GM19193 (cell line): Measurements from ENCODE around the gene GMEB2.

Experiments
- POLR2A ChIP-seq: IDR thresholded peaks from 4 replicates; pipeline ENCODE4 v1.6.1; 2011; ENCODE audit not compliant: insufficient read depth, insufficient read length; ENCODE audit errors: extremely low read depth

The GMEB2 gene

GRCh38 chr20:63602321-63602720 lies 24.6 kb downstream of the GMEB2 start:
- TF ChIP-seq POLR2A: no peak

DNA sequence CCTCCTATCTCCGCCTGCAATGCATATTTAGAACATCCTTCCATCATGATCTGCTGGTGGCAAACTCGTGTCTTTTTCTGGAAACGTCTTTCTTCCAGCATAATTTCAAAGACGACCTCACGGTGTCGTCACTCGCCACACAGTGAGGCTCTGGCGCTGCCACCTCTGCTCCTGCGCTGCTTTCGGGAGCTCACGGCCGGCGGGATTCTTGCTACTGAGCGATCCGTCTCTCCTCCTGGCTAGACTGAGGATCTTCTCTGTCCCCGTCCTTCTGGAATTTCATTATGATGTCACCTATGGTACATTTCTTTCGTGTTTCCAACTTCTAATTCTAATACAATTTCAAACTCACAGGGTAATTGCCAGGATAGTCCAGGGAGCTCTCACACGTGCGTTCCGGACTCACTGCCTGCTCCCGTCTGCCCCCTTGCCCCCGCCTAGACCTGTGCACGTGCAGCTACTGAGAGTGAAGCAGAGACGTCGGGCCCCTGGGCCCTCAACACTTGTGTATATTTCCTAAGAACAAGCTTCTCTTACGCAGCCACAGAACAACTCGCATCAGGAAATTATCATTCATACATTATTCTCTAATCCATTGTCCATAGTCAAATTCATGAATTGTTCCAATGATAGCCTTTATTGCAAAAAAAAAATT lies 27.4 kb downstream of the GMEB2 start:
- no peak for TF ChIP-seq POLR2A

- no peak for TF ChIP-seq POLR2A
These were observed 28.2 kb downstream of the GMEB2 start for GRCh38 chr20:63598479-63599395.

GRCh38 chr20:63597651-63598478 lies 29.0 kb downstream of the GMEB2 start:
- TF ChIP-seq POLR2A: no peak

- no peak for TF ChIP-seq POLR2A
These were observed 30.5 kb downstream of the GMEB2 start for GRCh38 chr20:63596423-63596822.

- TF ChIP-seq POLR2A: no peak
These were observed 31.3 kb downstream of the GMEB2 start for GRCh38 chr20:63595416-63596127.

GRCh38 chr20:63594043-63594561 lies 32.8 kb downstream of the GMEB2 start:
- no peak for TF ChIP-seq POLR2A

- TF ChIP-seq POLR2A: no peak
These were observed 34.2 kb downstream of the GMEB2 start for GRCh38 chr20:63592661-63593060.

DNA sequence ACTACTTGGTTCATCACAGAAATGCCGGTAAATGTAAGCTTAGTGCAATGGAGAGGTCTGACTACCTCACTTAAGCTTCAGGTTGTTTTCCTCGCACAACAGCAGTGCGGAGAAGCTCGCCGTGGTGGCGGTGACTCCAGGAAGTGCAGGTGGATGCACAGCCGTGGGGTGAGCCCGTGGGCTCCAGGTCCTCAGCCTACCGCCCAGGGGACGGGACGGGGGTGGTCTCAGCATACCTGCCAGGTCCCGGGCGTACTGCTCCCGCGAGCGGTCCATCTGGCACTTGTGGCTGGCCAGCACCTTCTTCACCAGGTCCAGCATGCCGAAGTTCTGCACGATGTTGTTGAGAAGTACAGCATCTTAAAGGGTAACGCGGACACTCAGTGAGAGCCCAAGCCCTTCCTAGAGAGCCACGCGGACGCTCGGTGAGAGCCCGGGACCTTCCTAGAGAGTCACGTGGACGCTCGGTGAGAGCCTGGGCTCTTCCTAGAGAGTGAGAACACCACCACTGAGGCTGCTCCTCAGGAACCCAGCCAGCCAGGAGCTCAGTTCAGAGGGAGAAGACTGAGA lies 35.0 kb downstream of the GMEB2 start:
- TF ChIP-seq POLR2A: no peak

DNA sequence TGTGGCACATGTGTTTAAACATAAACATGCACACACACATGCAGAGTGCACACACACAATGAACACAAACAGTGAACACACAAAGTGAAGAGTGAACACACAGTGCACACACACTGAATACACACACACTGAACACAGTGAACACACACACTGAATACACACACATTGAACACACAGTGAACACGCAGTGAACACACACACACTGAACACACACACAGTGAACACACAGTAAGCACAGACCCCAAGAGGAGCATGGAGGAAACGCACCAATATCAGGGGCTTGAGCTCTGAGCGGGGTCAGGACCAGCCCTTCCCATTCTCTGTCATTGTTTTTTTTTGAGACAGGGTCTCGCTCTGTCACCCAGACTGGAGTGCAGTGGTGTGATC lies 35.8 kb downstream of the GMEB2 start:
- TF ChIP-seq POLR2A: no peak

GRCh38 chr20:63590218-63591146 lies 36.4 kb downstream of the GMEB2 start:
- TF ChIP-seq POLR2A: no peak

DNA sequence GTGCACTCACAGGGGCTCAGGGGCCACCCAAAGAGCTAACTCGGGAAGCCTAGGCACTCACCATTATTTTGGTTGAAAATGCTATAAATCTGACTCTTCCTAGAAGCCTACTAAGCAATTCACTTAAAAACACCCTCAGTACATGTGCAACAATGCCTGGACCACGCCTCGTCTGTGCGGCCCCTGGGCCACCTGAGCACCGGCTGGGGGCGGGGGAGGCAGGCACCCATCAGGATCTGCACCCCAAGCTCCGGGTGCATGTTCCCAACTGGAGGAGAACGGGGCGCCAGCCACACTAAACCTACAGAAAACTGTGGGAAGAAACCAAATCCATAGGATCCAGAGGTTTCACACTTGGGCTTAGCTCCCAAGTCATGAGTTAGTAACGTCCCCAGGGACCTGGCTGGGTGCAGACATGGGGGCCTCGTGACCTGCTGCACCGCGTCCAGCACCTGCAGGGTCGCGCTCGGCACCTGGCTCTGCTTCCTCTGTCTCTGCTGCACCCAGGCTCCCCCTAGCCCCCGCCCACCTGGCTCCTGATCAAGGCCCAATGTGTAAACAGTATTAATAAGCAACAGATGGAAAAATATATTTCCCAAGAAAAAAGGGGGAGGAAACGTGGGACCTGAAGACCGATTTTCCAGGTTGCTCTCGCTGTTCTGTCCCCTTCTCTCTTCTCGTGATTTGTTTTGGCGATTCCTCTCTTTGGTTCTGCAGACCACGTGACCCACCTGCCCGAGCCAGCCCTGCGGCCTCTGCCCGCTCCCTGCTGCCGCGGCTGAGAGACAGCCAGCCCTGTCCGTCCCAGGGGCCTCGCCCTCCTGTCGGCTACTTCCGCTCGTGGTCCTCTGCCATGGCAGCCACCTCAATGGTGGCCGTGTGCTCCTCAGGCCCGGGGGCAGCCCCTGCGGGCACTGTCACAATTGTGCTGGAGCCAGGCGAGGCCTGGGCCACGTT lies 37.4 kb downstream of the GMEB2 start:
- TF ChIP-seq POLR2A: no peak
